ENCODE measurements around the gene BORCS8. TPM values are rescaled to one million over a fixed set of nuclear protein-coding genes. Genes with fewer than 3 reads are reported as not detected.

The BORCS8 gene
- total RNA-seq, 4 donors from 2014 or later: 4.4 to 15.2 (median 10.9) TPM

DNA sequence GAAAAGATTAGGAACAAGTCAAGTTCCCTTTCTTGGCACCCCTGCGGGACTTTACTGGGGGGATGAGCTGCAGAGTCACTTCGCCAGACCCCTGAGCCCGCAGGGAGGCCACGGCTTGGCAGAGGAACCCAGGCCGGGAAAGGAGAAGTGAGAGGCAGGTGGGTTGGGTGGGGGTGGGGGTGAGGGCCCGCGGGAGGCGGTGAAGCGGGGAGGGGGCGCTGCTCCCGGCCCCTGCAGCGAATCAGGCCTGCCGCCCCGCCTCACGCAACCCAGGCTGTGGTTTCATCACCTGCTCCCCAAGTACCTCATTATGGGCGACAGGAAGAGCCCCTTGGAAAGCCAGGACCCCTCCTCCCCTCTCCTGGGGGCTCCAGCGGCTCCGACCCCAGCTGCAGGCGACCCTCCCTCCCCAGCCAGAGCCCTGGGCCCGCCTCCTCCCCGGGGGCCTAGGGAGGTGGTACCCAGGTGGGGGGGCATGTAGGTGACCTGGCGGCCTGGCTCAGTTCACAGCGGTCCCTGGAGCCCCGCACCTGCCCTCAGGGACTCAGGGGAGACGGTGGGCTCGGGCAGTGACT, 31.4 kb downstream of the BORCS8 start:
- WGBS, 2 donors: 66 to 87% methylated on average over 9 to 26 of the region's 26 CpGs
- no peak for DNase-seq (ENCODE audit: low spot score in 2 of 2)
- intact Hi-C loops (cut with DNase I; ENCODE audit: low total_unique reads): no loop called here
- no peak overlapping the region for H3K4me3 ChIP-seq (ENCODE audit: low read depth, poor library complexity, severe bottlenecking)
- TF ChIP-seq, protein P1, sequence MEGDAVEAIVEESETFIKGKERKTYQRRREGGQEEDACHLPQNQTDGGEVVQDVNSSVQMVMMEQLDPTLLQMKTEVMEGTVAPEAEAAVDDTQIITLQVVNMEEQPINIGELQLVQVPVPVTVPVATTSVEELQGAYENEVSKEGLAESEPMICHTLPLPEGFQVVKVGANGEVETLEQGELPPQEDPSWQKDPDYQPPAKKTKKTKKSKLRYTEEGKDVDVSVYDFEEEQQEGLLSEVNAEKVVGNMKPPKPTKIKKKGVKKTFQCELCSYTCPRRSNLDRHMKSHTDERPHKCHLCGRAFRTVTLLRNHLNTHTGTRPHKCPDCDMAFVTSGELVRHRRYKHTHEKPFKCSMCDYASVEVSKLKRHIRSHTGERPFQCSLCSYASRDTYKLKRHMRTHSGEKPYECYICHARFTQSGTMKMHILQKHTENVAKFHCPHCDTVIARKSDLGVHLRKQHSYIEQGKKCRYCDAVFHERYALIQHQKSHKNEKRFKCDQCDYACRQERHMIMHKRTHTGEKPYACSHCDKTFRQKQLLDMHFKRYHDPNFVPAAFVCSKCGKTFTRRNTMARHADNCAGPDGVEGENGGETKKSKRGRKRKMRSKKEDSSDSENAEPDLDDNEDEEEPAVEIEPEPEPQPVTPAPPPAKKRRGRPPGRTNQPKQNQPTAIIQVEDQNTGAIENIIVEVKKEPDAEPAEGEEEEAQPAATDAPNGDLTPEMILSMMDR (IDR thresholded peaks at IDR 0.05): no peak
- TF ChIP-seq POLR2A (IDR thresholded peaks at IDR 0.05): no peak

DNA sequence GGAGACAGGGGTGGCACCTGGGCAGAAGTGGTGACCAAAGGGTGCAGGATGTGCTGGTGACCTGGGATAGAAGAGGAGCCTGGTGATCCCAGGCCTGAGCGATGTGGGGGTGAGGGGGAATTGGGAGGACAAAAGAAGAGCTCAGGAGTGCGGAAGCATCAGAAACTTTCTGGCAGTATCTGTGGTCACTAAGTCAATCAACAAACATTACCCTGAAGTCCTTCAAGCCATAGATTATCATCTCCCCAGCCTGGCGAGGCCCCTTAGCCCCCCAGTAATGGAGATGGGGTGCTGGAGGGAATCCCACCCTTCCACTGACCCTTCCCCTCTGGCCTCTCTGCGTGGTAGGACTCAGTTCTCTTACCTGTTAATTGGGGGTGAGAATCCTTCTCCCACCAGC, 32.4 kb downstream of the BORCS8 start:
- intact Hi-C loops (cut with DNase I; ENCODE audit: low total_unique reads): no loop called here
- TF ChIP-seq POLR2A (IDR thresholded peaks at IDR 0.05): no peak
- TF ChIP-seq, protein P1 (IDR thresholded peaks at IDR 0.05): no peak
- H3K4me3 ChIP-seq (ENCODE audit: low read depth, poor library complexity, severe bottlenecking): no peak overlapping the region
- 94 to 95% methylated on average over 4 of the region's 4 CpGs for WGBS, 2 donors
- no peak for DNase-seq (ENCODE audit: low spot score in 2 of 2)

DNA sequence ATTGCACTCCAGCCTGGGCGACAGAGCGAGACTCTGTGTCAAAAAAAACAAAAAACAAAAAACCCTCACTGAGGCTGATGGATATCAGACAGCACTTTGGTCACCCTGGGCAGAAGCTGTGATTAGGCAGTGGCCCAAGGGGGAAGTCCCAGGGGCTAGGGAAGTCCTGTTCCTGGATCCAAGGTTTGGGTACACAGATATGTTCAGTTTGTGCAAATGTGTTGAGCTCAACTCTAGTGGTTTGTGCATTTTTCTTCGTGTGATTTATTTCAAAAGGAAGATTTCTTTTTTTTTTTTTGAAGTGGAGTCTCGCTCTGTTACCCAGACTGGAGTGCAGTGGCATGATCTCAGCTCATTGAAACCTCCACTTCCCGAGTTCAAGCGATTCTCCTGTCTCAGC, 34.1 kb downstream of the BORCS8 start:
- WGBS, 2 donors: 83 to 84% methylated on average over 6 of the region's 6 CpGs
- TF ChIP-seq POLR2A (IDR thresholded peaks at IDR 0.05): no peak
- TF ChIP-seq, protein P1 (IDR thresholded peaks at IDR 0.05): no peak
- intact Hi-C loops (cut with DNase I; ENCODE audit: low total_unique reads): no loop called here
- no peak overlapping the region for H3K4me3 ChIP-seq (ENCODE audit: low read depth, poor library complexity, severe bottlenecking)
- no peak for DNase-seq (ENCODE audit: low spot score in 2 of 2)

DNA sequence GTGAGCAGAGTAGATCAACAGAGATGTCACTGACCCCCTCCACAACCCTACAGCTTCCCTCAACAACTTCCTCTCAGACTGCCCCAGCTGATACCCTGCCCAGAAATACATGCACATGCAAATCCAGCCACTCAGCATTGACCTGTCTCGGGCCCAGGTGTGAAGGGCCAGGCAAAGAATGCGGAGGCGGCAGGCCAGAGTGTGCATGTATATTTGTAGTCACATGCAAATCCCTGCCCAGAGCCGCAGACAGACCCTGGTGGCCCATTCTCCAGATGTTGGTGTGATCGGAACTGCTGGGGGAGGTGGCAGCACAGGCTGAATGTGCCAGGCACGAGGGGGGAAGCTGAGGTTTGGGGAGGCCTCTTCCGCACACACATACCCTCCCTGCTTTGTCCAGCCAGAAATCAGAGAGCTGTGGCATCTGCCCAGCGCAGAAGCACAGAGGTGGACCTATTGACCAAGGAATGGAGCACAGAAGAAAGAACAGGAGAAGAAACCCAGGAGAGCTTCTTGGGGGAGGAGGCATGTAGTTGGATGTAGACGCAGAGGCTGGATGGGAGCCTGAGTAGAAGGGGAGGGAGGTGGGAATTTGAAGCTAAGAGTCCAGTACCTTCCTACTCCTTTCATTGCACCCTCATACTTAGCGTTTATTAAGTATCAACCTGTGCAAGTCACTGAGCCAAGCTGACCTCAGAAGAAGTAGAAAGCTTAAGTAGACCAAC, 36.3 kb downstream of the BORCS8 start:
- H3K4me3 ChIP-seq (ENCODE audit: low read depth, poor library complexity, severe bottlenecking): no peak overlapping the region
- intact Hi-C loops (cut with DNase I; ENCODE audit: low total_unique reads): no loop called here
- 98 to 100% methylated on average over 10 of the region's 10 CpGs for WGBS, 2 donors
- TF ChIP-seq, protein P1 (IDR thresholded peaks at IDR 0.05): no peak
- no peak for TF ChIP-seq POLR2A (IDR thresholded peaks at IDR 0.05)
- DNase-seq (ENCODE audit: low spot score in 2 of 2): no peak

DNA sequence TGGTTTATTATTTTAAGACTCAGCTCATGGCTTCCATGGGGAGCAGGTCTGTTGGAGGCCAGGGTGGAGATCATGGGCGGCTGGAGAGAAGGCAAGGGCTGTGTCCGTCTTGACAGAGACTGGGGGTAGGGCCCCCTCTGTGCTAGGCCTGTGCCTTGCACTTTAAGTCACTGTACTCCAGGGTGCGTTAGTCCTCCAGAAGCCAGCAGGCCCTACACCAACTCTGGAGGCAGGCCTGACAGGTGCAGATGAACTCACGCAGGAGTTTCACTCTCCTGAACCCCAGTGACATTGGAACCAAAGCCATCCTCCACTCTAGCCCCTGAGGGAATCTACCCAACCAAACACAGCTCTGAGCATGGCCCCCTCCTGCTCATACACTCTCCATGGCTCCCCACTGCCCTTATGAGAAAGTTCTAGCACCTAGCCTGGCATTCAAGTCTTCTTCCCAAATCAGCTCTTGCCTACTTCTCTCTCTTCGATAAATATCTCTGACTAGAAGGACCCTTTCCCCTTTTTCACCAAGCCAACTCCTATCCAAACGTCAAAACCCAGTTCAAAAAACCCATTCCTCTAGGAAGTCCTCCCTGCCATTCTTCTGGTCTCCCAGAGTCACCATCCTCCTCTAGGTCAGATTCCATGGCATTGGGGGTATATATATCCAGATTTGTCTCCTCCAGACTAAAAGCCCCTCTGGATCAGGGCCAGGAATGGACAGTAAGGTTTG, 37.0 kb downstream of the BORCS8 start:
- no peak overlapping the region for H3K4me3 ChIP-seq (ENCODE audit: low read depth, poor library complexity, severe bottlenecking)
- intact Hi-C loops (cut with DNase I; ENCODE audit: low total_unique reads): no loop called here
- WGBS, 2 donors: 92 to 96% methylated on average over 6 of the region's 6 CpGs
- DNase-seq (ENCODE audit: low spot score in 2 of 2): no peak
- TF ChIP-seq, protein P1 (IDR thresholded peaks at IDR 0.05): no peak
- TF ChIP-seq POLR2A (IDR thresholded peaks at IDR 0.05): no peak
